HepG2 (cell line): ENCODE results near the gene CD14. TPM values are rescaled to one million over a fixed set of nuclear protein-coding genes. Genes with fewer than 3 reads are reported as not detected.

ENCODE experiments used
- ATAC-seq: fragments of 200-7000 bp; cut with Tn5 transposase; 3 replicates; pipeline ENCODE4 v1.9.1; 2020; ENCODE audit warnings: mild to moderate bottlenecking, moderate library complexity
- BruUV-seq: library from RNA; stranded (reverse); fragments of 400-500 nt; replicated peaks from 2 replicates; lab custom pipeline; 2021; lab: Mats Ljungman, UMichigan
- CTCF ChIA-PET: fragments of 300-600 bp; formaldehyde crosslinking; extraction: SDS; loops from one replicate; lab custom pipeline; 2021; ENCODE audit warnings: low total read pairs, inconsistent platforms, low intra/inter-chr PET ratio; lab: Yijun Ruan, JAX
- POLR2A ChIA-PET: fragments of 350-600 bp; sonication (Branson Sonifier 250); formaldehyde crosslinking; loops from one replicate; lab custom pipeline; 2020; ENCODE audit warnings: antibody characterized with exemption, inconsistent platforms; lab: Yijun Ruan, JAX
- DNase-seq: peaks from one replicate; pipeline ENCODE4 v3.0.0-alpha.2; 2015; ENCODE audit warnings: low spot score
- FAIRE-seq: peaks from 3 replicates; lab custom pipeline; 2011; peaks lifted over from hg19 to GRCh38; lab: Jason Lieb, UNC
- H2AFZ ChIP-seq: one replicate; pipeline ENCODE4 v1.6.1; 2011; ENCODE audit warnings: low read length, inconsistent platforms
- H3K27ac ChIP-seq: fragments of 300-600 bp; 3 replicates; pipeline ENCODE4 v1.8.0; 2011; ENCODE audit warnings: mixed run types, mild to moderate bottlenecking, mixed read lengths, low read length, inconsistent platforms; ENCODE audit not compliant: insufficient read depth; ENCODE audit errors: extremely low read length
- H3K27me3 ChIP-seq, 2 experiments: fragments of 200-600 bp in 1 of 2; 2 replicates in 1 of 2; 3 replicates in 1 of 2; pipeline versions ENCODE4 v1.6.0 to v1.8.0; 2011; ENCODE audit warnings: low read length in 2 of 2, mild to moderate bottlenecking in 2 of 2, moderate library complexity in 2 of 2, inconsistent platforms in 1 of 2; ENCODE audit not compliant: insufficient read depth in 2 of 2, control insufficient read depth in 1 of 2
- H3K36me3 ChIP-seq, 2 experiments: fragments of 200-600 bp in 1 of 2; replicated peaks in 1 of 2; 2 replicates in 1 of 2; 3 replicates in 1 of 2; pipeline versions ENCODE4 v1.5.1 to v1.8.0; 2011; ENCODE audit warnings: low read length in 2 of 2, inconsistent platforms in 1 of 2; ENCODE audit not compliant: insufficient read depth in 2 of 2, control insufficient read depth in 1 of 2
- H3K4me1 ChIP-seq: 2 replicates; pipeline ENCODE4 v1.5.1; 2012; ENCODE audit warnings: low read length, inconsistent platforms; ENCODE audit not compliant: insufficient read depth
- H3K4me2 ChIP-seq: 2 replicates; pipeline ENCODE4 v1.6.0; 2011; ENCODE audit warnings: low read depth, low read length, inconsistent platforms
- H3K4me3 ChIP-seq, 3 experiments: fragments of 200-600 bp in 1 of 3; sonication (generic), shearing (Covaris generic) in 1 of 3; replicated peaks in 1 of 3; 2 replicates each; pipeline ENCODE4 v1.5.1; 2011 to 2016; ENCODE audit warnings: low read length in 3 of 3, inconsistent platforms in 2 of 3, low read depth in 2 of 3, mild to moderate bottlenecking in 2 of 3, control low read depth in 1 of 3, mixed read lengths in 1 of 3; ENCODE audit not compliant: insufficient read depth in 1 of 3
- H3K79me2 ChIP-seq: one replicate; pipeline ENCODE4 v1.6.1; 2011; ENCODE audit warnings: low read length, inconsistent platforms; ENCODE audit not compliant: insufficient read depth
- H3K9ac ChIP-seq: 2 replicates; pipeline ENCODE4 v1.6.0; 2011; ENCODE audit warnings: mild to moderate bottlenecking, low read depth, low read length, inconsistent platforms; ENCODE audit not compliant: insufficient read depth
- H3K9me3 ChIP-seq: 2 replicates; pipeline ENCODE4 v1.5.1; 2012; ENCODE audit warnings: mild to moderate bottlenecking, low read length
- H4K20me1 ChIP-seq: 2 replicates; pipeline ENCODE4 v1.6.0; 2011; ENCODE audit warnings: inconsistent platforms, mild to moderate bottlenecking, low read length, moderate library complexity; ENCODE audit not compliant: insufficient read depth
- ATF3 ChIP-seq: sonication (generic); formaldehyde crosslinking; IDR thresholded peaks from 2 replicates; pipeline ENCODE4 v1.4.0; 2020; ENCODE audit warnings: missing genetic modification reagents
- GMEB2 ChIP-seq: IDR thresholded peaks from 2 replicates; pipeline ENCODE4 v1.6.1; 2016; ENCODE audit warnings: missing biosample characterization, missing genetic modification reagents, low read depth
- KIAA2018 ChIP-seq: sonication (generic); formaldehyde crosslinking; IDR thresholded peaks from 2 replicates; pipeline ENCODE4 v1.5.0; 2020; ENCODE audit warnings: mild to moderate bottlenecking, missing genetic modification reagents, borderline replicate concordance
- MAFG ChIP-seq: sonication (generic); formaldehyde crosslinking; IDR thresholded peaks from 2 replicates; pipeline ENCODE4 v1.5.1; 2020; ENCODE audit warnings: mild to moderate bottlenecking, missing genetic modification reagents
- MXD4 ChIP-seq: IDR thresholded peaks from 2 replicates; pipeline ENCODE4 v1.6.1; 2016; ENCODE audit warnings: mild to moderate bottlenecking, missing biosample characterization, missing genetic modification reagents
- TOPORS ChIP-seq: sonication (generic); formaldehyde crosslinking; IDR thresholded peaks from 2 replicates; pipeline ENCODE4 v1.8.0; 2023; ENCODE audit warnings: mild to moderate bottlenecking, missing genetic modification reagents
- ZNF891 ChIP-seq: sonication (generic); formaldehyde crosslinking; IDR thresholded peaks from 2 replicates; pipeline ENCODE4 v1.5.0; 2020; ENCODE audit warnings: mild to moderate bottlenecking, missing genetic modification reagents
- WGBS: methylation state at CpG from one replicate; pipeline ENCODE4 v1.1.6; 2017; ENCODE audit warnings: low lambda C conversion rate; 5-methylcytosine and 5-hydroxymethylcytosine counted together
- in situ Hi-C: cut with HindIII; loops from 2 replicates; pipeline ENCODE4 v1.10.0; 2017; ENCODE audit warnings: low pct_unique_long_range_greater_than_20kb; ENCODE audit not compliant: extremely low pct_ligation_motif_present
- intact Hi-C: fragments of 100-400 bp; cut with micrococcal nuclease; formaldehyde crosslinking; loops from one replicate; pipeline ENCODE4 v1.10.0; 2022; ENCODE audit not compliant: unreplicated experiment
- polyA plus RNA-seq, 8 experiments: library from polyadenylated mRNA; depleted of rRNA in 3 of 8; stranded (reverse) in 7 of 8; unstranded in 1 of 8; fragments of >200 nt; fragmentation: Illumina TruSeq in 4 of 8; extraction: Trizol in 4 of 8; gene quantifications; 2 replicates each; pipeline versions ENCODE4 v1.2.1 to v1.2.3, GENCODE V29; 2011 to 2016; ENCODE audit warnings: low read depth in 4 of 8, missing spikeins in 1 of 8, mixed read lengths in 1 of 8; ENCODE audit not compliant: insufficient read depth in 1 of 8
- total RNA-seq, 5 experiments: library from RNA; depleted of rRNA; stranded (reverse); fragments of >200 nt; fragmentation: Illumina TruSeq; extraction: Trizol; gene quantifications; 2 replicates each; pipeline ENCODE4 v1.2.3, GENCODE V29; 2016; ENCODE audit warnings: low read depth in 1 of 5
- TF ChIP-seq, protein P1 (sequence below): sonication (generic); formaldehyde crosslinking; IDR thresholded peaks from 2 replicates; pipeline ENCODE4 v1.8.1; 2023; ENCODE audit warnings: mild to moderate bottlenecking, missing genetic modification reagents
- TF ChIP-seq, protein P2 (sequence below): sonication (generic); formaldehyde crosslinking; IDR thresholded peaks from 2 replicates; pipeline ENCODE4 v1.8.1; 2023; ENCODE audit warnings: mild to moderate bottlenecking, inconsistent platforms, moderate library complexity, missing genetic modification reagents, borderline replicate concordance
- TF ChIP-seq, protein P3 (sequence below): sonication (generic); formaldehyde crosslinking; IDR thresholded peaks from 2 replicates; pipeline ENCODE4 v1.8.0; 2022; ENCODE audit warnings: missing genetic modification reagents, mild to moderate bottlenecking, borderline replicate concordance

Gene CD14
- total and polyA plus RNA-seq, 2 of the 13 experiments (the other 11 are each of a cell fraction or from before 2014, with no cell fraction given) = 1.7 to 4.7 TPM

DNA sequence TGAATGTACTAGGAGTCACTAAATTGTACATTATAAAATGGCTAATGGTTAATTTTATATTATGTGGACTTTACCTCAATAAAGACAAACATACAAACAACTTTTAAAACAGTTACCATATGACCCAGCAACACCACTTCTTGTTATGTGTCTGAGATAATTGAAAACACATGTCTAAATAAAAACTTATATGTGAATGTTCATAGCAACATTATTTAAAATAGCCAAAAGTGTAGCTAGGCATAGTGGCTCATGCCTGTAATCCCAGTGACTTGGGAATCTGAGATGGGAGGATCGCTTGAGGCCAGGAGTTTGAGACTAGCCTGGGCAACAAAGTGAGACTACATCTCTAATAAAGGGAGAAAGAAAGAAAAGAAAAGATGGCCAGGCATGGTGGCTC is 45.5 kb downstream of the CD14 start:
- BruUV-seq = no TSS peak
- H3K27ac ChIP-seq = no peak overlapping the region
- H3K9ac ChIP-seq = no peak overlapping the region
- H2AFZ ChIP-seq = no peak overlapping the region
- H3K36me3 ChIP-seq = no peaks in the 10 kb centered on the region
- no peaks in the 10 kb centered on the region for H3K79me2 ChIP-seq
- DNase-seq = no peak
- WGBS = 48% methylated on average over 1 of the region's 1 CpG
- H3K4me1 ChIP-seq = no peaks in the 10 kb centered on the region
- no peak for FAIRE-seq
- ChIA-PET CTCF (no interaction called here), POLR2A (no interaction called here)
- no peaks in the 10 kb centered on the region for H4K20me1 ChIP-seq
- intact Hi-C loops (no loop called here), in situ Hi-C loops (no loop called here)
- H3K9me3 ChIP-seq = no peaks in the 10 kb centered on the region
- H3K4me3 ChIP-seq = no peak overlapping the region
- H3K4me2 ChIP-seq = no peak overlapping the region
- no peaks in the 10 kb centered on the region; a peak in 1 of 5 replicates for H3K27me3 ChIP-seq
- ATAC-seq = no peak
- TF ChIP-seq, protein P1, sequence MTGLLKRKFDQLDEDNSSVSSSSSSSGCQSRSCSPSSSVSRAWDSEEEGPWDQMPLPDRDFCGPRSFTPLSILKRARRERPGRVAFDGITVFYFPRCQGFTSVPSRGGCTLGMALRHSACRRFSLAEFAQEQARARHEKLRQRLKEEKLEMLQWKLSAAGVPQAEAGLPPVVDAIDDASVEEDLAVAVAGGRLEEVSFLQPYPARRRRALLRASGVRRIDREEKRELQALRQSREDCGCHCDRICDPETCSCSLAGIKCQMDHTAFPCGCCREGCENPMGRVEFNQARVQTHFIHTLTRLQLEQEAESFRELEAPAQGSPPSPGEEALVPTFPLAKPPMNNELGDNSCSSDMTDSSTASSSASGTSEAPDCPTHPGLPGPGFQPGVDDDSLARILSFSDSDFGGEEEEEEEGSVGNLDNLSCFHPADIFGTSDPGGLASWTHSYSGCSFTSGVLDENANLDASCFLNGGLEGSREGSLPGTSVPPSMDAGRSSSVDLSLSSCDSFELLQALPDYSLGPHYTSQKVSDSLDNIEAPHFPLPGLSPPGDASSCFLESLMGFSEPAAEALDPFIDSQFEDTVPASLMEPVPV (CRISPR knock-in tag) = no peak
- TF ChIP-seq, protein P2, sequence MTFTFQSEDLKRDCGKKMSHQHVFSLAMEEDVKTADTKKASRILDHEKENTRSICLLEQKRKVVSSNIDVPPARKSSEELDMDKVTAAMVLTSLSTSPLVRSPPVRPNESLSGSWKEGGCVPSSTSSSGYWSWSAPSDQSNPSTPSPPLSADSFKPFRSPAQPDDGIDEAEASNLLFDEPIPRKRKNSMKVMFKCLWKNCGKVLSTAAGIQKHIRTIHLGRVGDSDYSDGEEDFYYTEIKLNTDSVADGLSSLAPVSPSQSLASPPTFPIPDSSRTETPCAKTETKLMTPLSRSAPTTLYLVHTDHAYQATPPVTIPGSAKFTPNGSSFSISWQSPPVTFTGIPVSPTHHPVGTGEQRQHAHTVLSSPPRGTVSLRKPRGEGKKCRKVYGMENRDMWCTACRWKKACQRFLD (CRISPR knock-in tag) = no peak
- TF ChIP-seq TOPORS (CRISPR knock-in tag) = no peak
- TF ChIP-seq ZNF891 (CRISPR knock-in tag) = no peak
- no peak for TF ChIP-seq MXD4 (CRISPR knock-in tag)
- TF ChIP-seq ATF3 (CRISPR knock-in tag) = no peak
- TF ChIP-seq MAFG (CRISPR knock-in tag) = no peak
- TF ChIP-seq GMEB2 = no peak
- TF ChIP-seq, protein P3, sequence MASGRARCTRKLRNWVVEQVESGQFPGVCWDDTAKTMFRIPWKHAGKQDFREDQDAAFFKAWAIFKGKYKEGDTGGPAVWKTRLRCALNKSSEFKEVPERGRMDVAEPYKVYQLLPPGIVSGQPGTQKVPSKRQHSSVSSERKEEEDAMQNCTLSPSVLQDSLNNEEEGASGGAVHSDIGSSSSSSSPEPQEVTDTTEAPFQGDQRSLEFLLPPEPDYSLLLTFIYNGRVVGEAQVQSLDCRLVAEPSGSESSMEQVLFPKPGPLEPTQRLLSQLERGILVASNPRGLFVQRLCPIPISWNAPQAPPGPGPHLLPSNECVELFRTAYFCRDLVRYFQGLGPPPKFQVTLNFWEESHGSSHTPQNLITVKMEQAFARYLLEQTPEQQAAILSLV (CRISPR knock-in tag) = no peak
- TF ChIP-seq KIAA2018 (CRISPR knock-in tag) = no peak
